K562 (cell line): ENCODE data around the gene NIPSNAP2. TPM values are rescaled to one million over a fixed set of nuclear protein-coding genes. Genes with fewer than 3 reads are reported as not detected.

ENCODE experiments used
- ATF6 ChIP-seq: sonication (generic); formaldehyde crosslinking; IDR thresholded peaks from 2 replicates; pipeline ENCODE4 v1.4.0; 2020; ENCODE audit warnings: mild to moderate bottlenecking, missing genetic modification reagents
- FOXK2 ChIP-seq, 2 experiments: fragments of 450-650 bp; IDR thresholded peaks in 1 of 2; conservative IDR thresholded peaks in 1 of 2; 2 replicates each; pipeline ENCODE4 v1.6.1; 2016; ENCODE audit warnings: low read depth in 2 of 2, mild to moderate bottlenecking in 1 of 2
- GTF2E2 ChIP-seq: fragments of 200-800 bp; sonication (Bioruptor generic); IDR thresholded peaks from 2 replicates; pipeline ENCODE4 v1.6.1; 2016; ENCODE audit warnings: missing genetic modification characterization, missing compliant biosample characterization
- JUN ChIP-seq, 2 experiments: sonication (generic) in 1 of 2; formaldehyde crosslinking in 1 of 2; IDR thresholded peaks; 2 replicates each; pipeline versions ENCODE4 v1.6.1 to v1.8.0; 2012 to 2022; ENCODE audit warnings: borderline replicate concordance in 2 of 2, mild to moderate bottlenecking in 2 of 2, improper control_type of control experiment in 1 of 2, low read depth in 1 of 2, low read length in 1 of 2, missing genetic modification reagents in 1 of 2
- KHSRP ChIP-seq: fragments of 450-650 bp; IDR thresholded peaks from 2 replicates; pipeline ENCODE4 v1.6.1; 2017
- LARP7 ChIP-seq: fragments of 450-650 bp; IDR thresholded peaks from 2 replicates; pipeline ENCODE4 v1.6.1; 2016
- MLX ChIP-seq, 2 experiments: fragments of 450-650 bp in 1 of 2; sonication (generic) in 1 of 2; formaldehyde crosslinking; conservative IDR thresholded peaks; 2 replicates each; pipeline versions ENCODE4 v1.4.0 to v1.8.1; 2020 to 2022; ENCODE audit warnings: mild to moderate bottlenecking in 1 of 2, missing genetic modification reagents in 1 of 2
- NR2C2 ChIP-seq, 2 experiments: fragments of 200-800 bp in 1 of 2; sonication (Bioruptor generic) in 1 of 2; sonication (generic) in 1 of 2; formaldehyde crosslinking in 1 of 2; IDR thresholded peaks; 2 replicates each; pipeline versions ENCODE4 v1.6.1 to v1.8.0; 2016 to 2022; ENCODE audit warnings: mild to moderate bottlenecking in 1 of 2, missing compliant biosample characterization in 1 of 2, missing genetic modification characterization in 1 of 2, missing genetic modification reagents in 1 of 2
- POLR2A ChIP-seq: fragments of 450-650 bp; conservative IDR thresholded peaks from 2 replicates; pipeline ENCODE4 v1.6.1; 2016
- POU5F1 ChIP-seq: fragments of 150-350 bp; IDR thresholded peaks from 2 replicates; pipeline ENCODE4 v1.6.1; 2014; ENCODE audit warnings: borderline replicate concordance, low read length, low read depth, mild to moderate bottlenecking; ENCODE audit not compliant: partially characterized antibody
- RAD51 ChIP-seq: fragments of 450-650 bp; IDR thresholded peaks from 2 replicates; pipeline ENCODE4 v1.7.1; 2016; ENCODE audit warnings: low read depth, mild to moderate bottlenecking, borderline replicate concordance
- RB1 ChIP-seq: fragments of 450-650 bp; IDR thresholded peaks from 2 replicates; pipeline ENCODE4 v1.6.1; 2017; ENCODE audit warnings: low read depth, mild to moderate bottlenecking
- RBM14 ChIP-seq: fragments of 200-400 bp; formaldehyde crosslinking; IDR thresholded peaks from 2 replicates; pipeline ENCODE4 v1.6.1; 2018; ENCODE audit warnings: low read depth, mild to moderate bottlenecking, low read length, moderate library complexity, borderline replicate concordance; ENCODE audit not compliant: insufficient read depth
- SIN3B ChIP-seq: fragments of 450-650 bp; IDR thresholded peaks from 2 replicates; pipeline ENCODE4 v1.6.1; 2017; ENCODE audit warnings: low read depth, mild to moderate bottlenecking, moderate library complexity
- SREBF2 ChIP-seq: sonication (generic); formaldehyde crosslinking; IDR thresholded peaks from 2 replicates; pipeline ENCODE4 v1.4.0; 2020; ENCODE audit warnings: mild to moderate bottlenecking, missing genetic modification reagents
- TBP ChIP-seq: optimal IDR thresholded peaks from 2 replicates; pipeline ENCODE3; 2011; ENCODE audit warnings: low read depth, low read length, improper control_type of control experiment
- TCF3 ChIP-seq: sonication (generic); formaldehyde crosslinking; IDR thresholded peaks from 2 replicates; pipeline ENCODE4 v1.4.0; 2020; ENCODE audit warnings: mild to moderate bottlenecking, missing genetic modification reagents
- TCF7 ChIP-seq: sonication (generic); IDR thresholded peaks from 2 replicates; pipeline ENCODE4 v1.6.1; 2016; ENCODE audit warnings: antibody characterized with exemption, borderline replicate concordance
- TCFL5 ChIP-seq: fragments of 250-450 bp; sonication (Bioruptor Pico); conservative IDR thresholded peaks from 2 replicates; pipeline ENCODE4 v1.6.1; 2021; ENCODE audit warnings: mild to moderate bottlenecking, moderate library complexity, matching md5 sums
- TEAD2 ChIP-seq: fragments of 450-650 bp; IDR thresholded peaks from 2 replicates; pipeline ENCODE4 v1.6.1; 2016; ENCODE audit warnings: missing genetic modification characterization, control low read depth, missing compliant biosample characterization
- THAP12 ChIP-seq: fragments of 250-450 bp; sonication (Bioruptor Pico); IDR thresholded peaks from 2 replicates; pipeline ENCODE4 v1.9.0; 2021; ENCODE audit warnings: mild to moderate bottlenecking, inconsistent platforms
- ZNF431 ChIP-seq: sonication (generic); formaldehyde crosslinking; IDR thresholded peaks from 2 replicates; pipeline ENCODE4 v1.8.0; 2022; ENCODE audit warnings: mild to moderate bottlenecking, missing genetic modification reagents
- ZSCAN29 ChIP-seq: fragments of 450-650 bp; IDR thresholded peaks from 2 replicates; pipeline ENCODE4 v1.6.1; 2017
- polyA plus RNA-seq, 8 experiments: library from polyadenylated mRNA; depleted of rRNA in 4 of 8; stranded (reverse) in 5 of 8; unstranded in 3 of 8; fragments of >200 nt; fragmentation: Nextera tagmentation in 2 of 8; fragmentation: Illumina TruSeq in 1 of 8; extraction: Ambion mirVana in 2 of 8; extraction: Trizol in 1 of 8; gene quantifications; 2 replicates each; pipeline versions ENCODE4 v1.2.1 to v1.2.3, GENCODE V29; 2011 to 2014; ENCODE audit warnings: inconsistent platforms in 1 of 8, missing spikeins in 1 of 8
- total RNA-seq, 7 experiments: library from RNA; depleted of rRNA in 6 of 7; stranded (reverse); fragments of >200 nt in 6 of 7; fragmentation: Illumina TruSeq in 2 of 7; extraction: Trizol in 2 of 7; gene quantifications; 2 replicates each; pipeline versions ENCODE4 v1.2.1 to v1.2.3, GENCODE V29; 2011 to 2021; ENCODE audit warnings: low replicate concordance in 1 of 7

The NIPSNAP2 gene
- total and polyA plus RNA-seq, 9 of the 15 experiments (the other 6 are each of a cell fraction or from before 2014, with no cell fraction given), result 24.9 to 107 (median 53.0) TPM

- TF ChIP-seq TCF7 (no peak), ZNF431 (CRISPR knock-in tag) (no peak), TCF3 (no peak; the same call in 1 of the 2 replicates), POU5F1 (no peak), POLR2A (peak; percentile 95), KHSRP (peak; percentile 69), ZSCAN29 (no peak), TCFL5 (CRISPR knock-in tag) (no peak), ATF6 (0 out of 2 replicates have a peak, but pooled peaks have one; percentile 75), JUN (IDR thresholded peaks at IDR 0.05; ENCODE audit: borderline replicate concordance, low read depth, low read length) (peak; percentile 50; the same call in 1 of the 2 replicates), JUN (CRISPR knock-in tag; IDR thresholded peaks at IDR 0.05; ENCODE audit: borderline replicate concordance) (peak; percentile 73; the same call in 1 of the 2 replicates), RBM14 (no peak), TEAD2 (no peak), GTF2E2 (tag) (no peak), SREBF2 (CRISPR knock-in tag) (0 out of 2 replicates have a peak, but pooled peaks have one; percentile 52), MLX (CRISPR knock-in tag; conservative IDR thresholded peaks at IDR 0.05) (no peak), RAD51 (no peak), RB1 (peak; percentile 70; the same call in 1 of the 2 replicates), THAP12 (CRISPR knock-in tag) (peak; percentile 79), TBP (peak; percentile 78), NR2C2 (CRISPR knock-in tag; IDR thresholded peaks at IDR 0.05) (no peak), NR2C2 (tag; IDR thresholded peaks at IDR 0.05) (0 out of 2 replicates have a peak, but pooled peaks have one; percentile 34), SIN3B (peak; percentile 94), LARP7 (no peak), FOXK2 (conservative IDR thresholded peaks at IDR 0.05 in 1 of 2, IDR thresholded peaks at IDR 0.05 in 1 of 2; ENCODE audit: low read depth in 2 of 2) (peak in 1 of 2 experiments; percentile 70; a peak in 2 of 4 replicates)
Observed at GRCh38 chr7:55951637-55952351, 12.6 kb upstream of the NIPSNAP2 start, which contains the start of gene MRPS17 (continued).
